GM12864 (cell line): ENCODE measurements around the gene SCO1.

Source experiments
- DNase-seq: peaks from one replicate; pipeline ENCODE4 v3.0.0-alpha.2; 2011; ENCODE audit warnings: low read depth
- H3K4me3 ChIP-seq: 2 replicates; pipeline ENCODE4 v1.5.1; 2011; ENCODE audit warnings: mild to moderate bottlenecking, low read depth, low read length, control low read depth
- CTCF ChIP-seq: IDR thresholded peaks from 2 replicates; pipeline ENCODE4 v1.5.1; 2011; ENCODE audit warnings: low read depth, mild to moderate bottlenecking, moderate library complexity, low read length, control low read depth, inconsistent platforms; ENCODE audit errors: missing control alignments

The SCO1 gene

DNA sequence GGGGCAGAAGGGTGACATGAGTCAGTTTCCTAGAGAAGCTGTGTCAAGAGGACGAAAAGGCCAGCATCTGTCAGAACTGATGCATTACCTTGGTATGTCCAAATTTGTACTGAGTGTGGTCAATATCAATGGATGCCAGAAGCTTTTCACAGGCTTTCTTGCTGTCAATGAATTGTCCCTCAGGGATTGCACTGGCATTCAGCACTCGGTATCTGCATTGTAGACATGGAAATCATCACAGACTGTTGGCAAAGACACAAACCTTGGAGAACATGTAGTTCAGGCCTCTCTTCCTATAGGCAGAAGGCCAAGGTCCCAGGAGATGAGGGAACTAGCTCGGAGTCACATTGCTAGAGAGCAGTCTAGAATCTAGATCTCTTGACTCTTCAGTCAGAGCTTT lies 56.9 kb downstream of the SCO1 start:
- H3K4me3 ChIP-seq, result no peak overlapping the region
- no peak for DNase-seq
- no peak for TF ChIP-seq CTCF

- no peak overlapping the region for H3K4me3 ChIP-seq
- no peak for DNase-seq
- TF ChIP-seq CTCF, result no peak
Observed at GRCh38 chr17:10638151-10638550, 59.2 kb downstream of the SCO1 start.

DNA sequence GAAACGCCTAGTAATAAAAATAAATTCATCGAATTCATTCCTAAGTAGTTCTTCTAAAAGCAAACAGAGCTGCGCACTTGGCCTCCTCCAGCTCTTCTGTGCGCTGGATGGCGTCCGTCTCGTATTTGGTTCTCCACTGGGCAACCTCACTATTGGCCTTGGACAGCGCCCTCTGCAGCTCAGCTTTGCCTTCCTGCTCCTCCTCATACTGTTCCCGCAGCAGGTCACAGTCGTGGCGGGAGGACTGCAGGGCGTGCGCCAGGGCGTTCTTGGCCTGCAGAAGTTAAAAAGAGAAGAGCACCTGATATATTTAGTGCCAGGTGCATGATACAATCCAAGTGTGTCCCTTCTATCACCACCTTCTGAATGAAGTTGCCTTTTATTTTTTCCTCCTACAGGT lies 62.0 kb downstream of the SCO1 start:
- TF ChIP-seq CTCF, result no peak
- no peak for DNase-seq
- H3K4me3 ChIP-seq, result no peak overlapping the region

- DNase-seq, result peak; percentile 79
- no peak for TF ChIP-seq CTCF
- H3K4me3 ChIP-seq, result no peak overlapping the region; the same call in 1 of the 2 replicates
Observed at GRCh38 chr17:10633738-10634379, 63.5 kb downstream of the SCO1 start.

DNA sequence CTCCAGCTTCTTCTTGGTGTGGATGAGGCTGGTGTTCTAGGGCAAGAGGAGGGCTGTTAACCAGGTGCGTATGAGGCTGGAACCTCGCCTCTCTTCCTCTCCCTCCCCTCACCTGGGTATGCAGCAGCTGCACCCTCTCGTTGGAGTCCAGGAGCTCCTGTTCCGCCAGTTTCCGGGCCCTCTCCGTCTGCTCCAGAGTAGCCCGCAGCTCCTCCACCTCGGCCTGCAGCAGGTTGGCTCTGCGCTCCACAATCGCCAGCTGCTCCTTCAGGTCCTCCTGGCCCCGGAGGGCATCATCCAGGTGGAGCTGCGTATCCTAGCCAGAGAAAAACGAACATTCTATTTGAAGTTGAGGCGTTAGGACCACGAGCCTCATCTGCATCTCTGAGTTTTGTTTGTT lies 65.6 kb downstream of the SCO1 start:
- no peak overlapping the region for H3K4me3 ChIP-seq
- no peak for TF ChIP-seq CTCF
- no peak for DNase-seq

DNA sequence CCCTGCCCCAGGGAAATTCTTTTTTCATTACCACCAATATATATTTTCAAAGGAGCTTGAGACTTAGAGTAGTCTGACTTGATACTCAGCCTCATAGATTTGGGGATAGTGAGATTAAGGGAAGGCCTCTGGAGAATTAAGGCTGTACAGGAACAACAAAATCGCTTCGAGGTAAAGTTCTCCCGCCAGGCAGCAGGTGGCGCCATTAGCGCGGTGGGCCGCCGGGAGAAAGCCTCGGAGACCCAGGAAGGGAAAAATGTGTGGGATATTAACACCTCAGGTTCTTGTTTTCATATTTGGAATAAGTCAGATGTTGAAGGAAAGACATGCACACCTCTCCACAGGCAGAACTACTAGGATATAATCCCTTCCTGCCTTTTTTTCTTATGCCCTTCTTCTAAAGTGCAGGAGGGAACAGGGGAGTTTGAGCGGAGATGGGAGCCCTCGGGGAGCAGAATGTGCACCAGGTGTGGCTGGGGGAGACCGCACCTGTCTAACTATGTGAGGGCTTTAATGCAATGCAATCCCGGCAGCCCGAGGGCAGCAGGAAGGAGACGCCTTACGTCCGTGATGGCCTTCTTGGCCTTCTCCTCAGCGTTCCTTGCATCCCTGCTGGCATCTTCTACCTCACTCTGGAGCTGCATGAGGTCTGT lies 66.2 kb downstream of the SCO1 start:
- peak; percentile 89 for TF ChIP-seq CTCF
- H3K4me3 ChIP-seq, result no peak overlapping the region
- DNase-seq, result no peak

DNA sequence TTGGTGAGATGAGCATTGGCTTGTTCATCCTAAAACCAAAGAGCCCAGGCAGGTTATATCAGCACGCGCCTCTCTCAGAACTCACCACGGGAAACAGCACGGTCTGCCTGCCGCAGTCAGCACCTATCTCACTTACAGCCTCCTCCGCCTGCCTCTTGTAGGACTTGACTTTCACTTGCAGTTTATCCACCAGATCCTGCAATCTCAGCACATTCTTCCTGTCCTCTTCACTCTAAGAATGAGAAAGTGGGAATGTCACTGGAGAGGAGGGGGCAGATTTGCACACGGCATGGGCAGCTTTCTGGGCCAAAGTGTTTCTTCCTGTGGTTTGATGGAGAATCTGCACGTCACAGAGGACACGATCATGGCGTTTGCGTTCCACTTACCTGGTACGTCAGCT lies 67.6 kb downstream of the SCO1 start:
- no peak for TF ChIP-seq CTCF
- DNase-seq, result no peak
- no peak overlapping the region for H3K4me3 ChIP-seq
